NCI-H1694 (cell line): ENCODE measurements around the gene LRP6.
"Not testable (repeated sequence)": the region's sequence is repeated elsewhere in the genome, so short reads cannot be mapped to it uniquely, and the experiment has no call there.

Source experiments
- DNase-seq: peaks from one replicate; lab custom pipeline; 2025; lab: John Stamatoyannopoulos, UW

LRP6 gene

DNA sequence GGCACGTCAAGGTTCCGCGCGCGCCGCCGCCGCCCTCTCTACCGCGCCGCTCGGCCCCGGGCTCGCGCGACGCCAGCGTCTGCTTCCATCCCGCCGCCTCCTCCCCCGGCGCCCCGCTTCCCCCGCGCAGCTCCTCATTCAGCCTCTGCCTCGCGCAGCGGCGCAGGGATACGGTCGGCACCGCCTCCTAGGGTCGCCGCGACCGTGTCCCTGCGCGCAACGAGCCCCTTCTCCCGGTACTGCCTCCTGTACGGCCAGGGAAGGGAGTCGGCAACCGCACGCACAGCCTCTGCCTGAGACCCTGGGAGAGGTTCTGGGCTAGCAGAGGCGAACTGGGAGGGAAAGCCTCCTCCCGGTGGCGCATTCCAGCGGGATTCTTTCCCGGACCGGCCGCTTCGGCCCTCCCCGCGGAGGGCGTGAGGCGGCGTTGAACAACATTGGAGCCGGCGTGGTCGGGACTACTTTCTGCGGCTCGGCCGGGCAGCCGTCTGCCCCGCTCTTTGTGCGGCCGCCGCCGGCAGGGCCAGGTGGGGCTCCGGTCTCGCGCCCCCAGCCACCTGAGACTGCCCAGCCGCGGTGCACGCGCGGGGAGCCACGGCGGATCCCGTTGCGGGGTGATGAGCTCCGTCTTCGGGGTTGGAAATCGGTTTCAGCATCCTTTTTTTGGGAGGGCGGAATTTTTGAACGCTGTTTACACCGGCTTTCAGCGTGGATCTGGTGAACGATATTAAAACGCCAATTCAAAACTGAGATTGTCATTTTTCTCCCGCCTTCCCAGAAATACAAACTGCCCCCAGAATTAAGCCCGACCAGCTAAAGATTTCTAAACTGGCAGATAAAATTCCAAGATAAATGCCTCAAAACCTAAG, at the start of gene LRP6:
Gene LRP6 (minus strand): TSS at position 172 of the 869 bp plus-strand sequence. CDS start 309 bp downstream, outside the sequence.
- DNase-seq, result peak; percentile 76

DNA sequence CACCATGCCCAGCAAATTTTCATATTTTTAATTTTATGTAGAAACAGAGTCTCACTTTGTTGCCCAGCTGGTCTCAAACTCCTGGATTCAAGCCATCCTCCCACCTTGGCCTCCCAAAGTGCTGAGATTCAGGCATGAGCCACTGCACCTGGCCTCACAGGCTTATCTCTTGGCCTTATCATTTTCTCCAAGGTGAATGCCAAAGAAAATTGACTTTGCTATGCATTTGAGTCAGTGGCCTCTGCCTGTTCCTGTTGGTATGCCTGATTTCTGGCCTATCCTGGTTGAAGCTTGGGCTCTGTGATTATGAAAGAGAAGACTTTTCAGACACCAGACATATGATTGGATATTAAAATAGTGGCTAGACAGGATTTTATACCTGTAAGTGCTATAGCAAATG, 49.0 kb upstream of the LRP6 start:
- no peak for DNase-seq

DNA sequence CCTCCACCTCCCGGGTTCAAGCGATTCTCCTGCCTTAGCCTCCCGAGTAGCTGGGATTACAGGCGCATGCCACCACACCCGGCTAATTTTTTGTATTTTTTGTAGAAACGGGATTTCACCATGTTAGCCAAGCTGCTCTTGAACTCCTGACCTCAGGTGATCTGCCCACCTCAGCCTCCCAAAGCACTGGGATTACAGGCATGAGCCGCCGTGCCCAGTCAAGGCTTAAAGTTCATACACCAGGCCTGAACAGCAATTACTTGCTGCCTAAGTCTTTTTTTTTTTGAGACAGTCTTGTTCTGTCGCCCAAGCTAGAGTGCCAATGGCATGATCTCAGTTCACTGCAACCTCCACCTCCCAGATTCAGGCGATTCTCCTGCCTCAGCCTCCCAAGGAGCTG, 43.9 kb upstream of the LRP6 start:
- DNase-seq, result not testable (repeated sequence)

- no peak for DNase-seq
These were observed 38.9 kb upstream of the LRP6 start for GRCh38 chr12:12305568-12306300.

DNA sequence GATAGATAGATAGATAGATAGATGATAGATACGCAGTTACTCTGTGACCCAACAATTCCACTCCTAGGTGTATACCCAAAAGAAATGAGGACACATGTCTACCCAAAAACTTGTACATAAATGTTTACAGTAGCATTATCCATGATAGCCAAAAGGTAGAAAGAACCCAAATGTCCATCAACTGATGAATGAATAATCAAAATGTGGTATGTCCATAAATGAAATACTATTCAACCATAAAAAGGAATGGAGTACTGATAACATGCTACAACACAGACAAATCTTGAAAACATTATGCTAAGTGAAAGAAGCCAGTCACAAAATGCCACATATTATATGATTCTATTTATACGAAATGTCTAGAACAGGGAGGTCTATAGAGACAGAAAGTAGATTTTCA, 36.1 kb upstream of the LRP6 start:
- no peak for DNase-seq

GRCh38 chr12:12301122-12301521, 34.3 kb upstream of the LRP6 start:
- no peak for DNase-seq

DNA sequence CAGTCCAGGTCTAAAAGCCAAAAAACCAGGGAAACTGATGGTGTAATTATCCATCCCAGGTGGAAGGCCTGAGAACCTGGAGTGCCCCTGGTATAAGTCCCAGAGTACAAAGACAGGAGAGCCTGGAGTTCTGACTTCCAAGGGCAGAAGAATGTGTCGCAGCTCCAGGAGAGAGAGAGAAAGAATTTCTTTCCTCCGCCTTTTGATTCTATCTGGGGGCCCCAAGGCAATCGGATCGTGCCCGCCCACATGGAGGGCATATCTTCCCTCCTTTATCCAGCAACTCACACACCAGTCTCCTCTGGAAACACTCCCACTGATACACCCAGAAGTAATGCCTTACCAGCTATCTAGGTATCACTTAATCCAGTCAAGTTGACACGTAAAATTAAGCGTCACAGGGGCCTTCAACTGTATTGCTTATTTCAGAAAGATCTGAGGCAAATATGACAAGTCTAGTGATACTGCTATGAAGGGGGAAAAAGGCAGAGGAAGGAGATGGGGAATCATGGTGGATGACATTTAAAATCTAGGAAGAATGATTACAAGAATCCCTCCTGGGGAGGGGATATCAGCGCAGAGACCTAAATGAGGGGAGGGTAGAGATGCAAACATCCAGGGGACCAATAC, 30.5 kb upstream of the LRP6 start:
- DNase-seq, result no peak

DNA sequence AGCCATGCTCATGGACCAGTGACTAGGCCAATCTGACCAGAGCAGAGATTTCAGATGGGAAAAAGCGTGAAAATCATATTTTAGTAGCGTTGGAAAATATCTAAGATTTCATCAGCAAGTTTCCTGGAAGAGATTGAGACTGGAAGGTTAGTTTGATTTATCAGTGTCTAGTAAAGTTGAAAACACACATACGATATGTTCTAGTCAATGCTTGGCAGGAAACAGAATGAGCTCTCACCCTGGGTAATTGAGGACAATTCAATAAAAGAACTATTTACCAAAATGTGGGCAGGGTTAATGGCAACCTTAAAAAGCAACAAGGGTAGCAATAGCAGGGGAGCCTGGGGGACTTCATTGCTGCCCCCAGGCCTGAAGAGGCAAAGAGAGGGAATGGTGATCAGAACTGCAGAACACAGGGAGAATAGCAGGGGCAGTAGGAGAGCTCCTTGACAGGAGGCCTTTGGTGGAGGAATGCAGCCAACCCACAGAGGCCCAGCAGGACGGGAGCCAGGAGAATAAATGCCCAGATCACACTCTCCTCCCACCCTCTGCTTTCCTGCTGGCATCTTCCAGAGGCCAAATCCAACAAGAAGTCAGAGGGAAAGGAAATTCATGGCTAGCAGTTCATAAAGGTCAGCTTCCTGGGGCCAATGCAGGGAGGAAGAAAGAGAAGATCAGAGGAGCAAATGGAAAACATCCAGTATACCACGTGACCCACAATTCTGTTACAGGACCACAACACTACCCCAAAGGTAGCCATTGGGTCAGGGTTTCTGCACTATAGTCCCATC, 27.6 kb upstream of the LRP6 start:
- no peak for DNase-seq

GRCh38 chr12:12290206-12290605, 23.4 kb upstream of the LRP6 start:
- DNase-seq, result no peak

GRCh38 chr12:12286441-12286840, 19.6 kb upstream of the LRP6 start:
- DNase-seq, result no peak

GRCh38 chr12:12282761-12283425, 16.0 kb upstream of the LRP6 start:
- DNase-seq, result no peak

DNA sequence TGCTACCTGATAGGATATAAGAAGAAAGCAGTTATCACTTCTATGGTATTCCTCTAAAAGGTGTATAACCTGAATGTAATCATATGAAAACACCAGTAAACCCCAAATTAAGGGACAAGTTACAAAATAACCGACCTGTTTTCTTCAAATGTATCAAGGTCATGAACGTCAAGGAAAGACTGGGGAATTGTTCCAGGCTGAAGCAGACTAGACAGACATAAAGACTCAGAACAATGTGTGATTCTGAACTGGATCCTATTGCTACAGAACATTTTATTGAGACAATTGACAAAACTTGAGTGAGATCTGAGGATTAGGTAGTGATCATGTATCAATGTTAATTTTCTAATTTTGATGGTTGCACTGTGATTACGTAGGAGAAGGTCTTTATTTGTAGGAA, 15.4 kb upstream of the LRP6 start:
- no peak for DNase-seq

- no peak for DNase-seq
These were observed 14.3 kb upstream of the LRP6 start for GRCh38 chr12:12281134-12281533.

- DNase-seq, result no peak
These were observed 12.1 kb upstream of the LRP6 start for GRCh38 chr12:12278899-12279298.

GRCh38 chr12:12275874-12276273, 9.0 kb upstream of the LRP6 start:
- DNase-seq, result no peak

DNA sequence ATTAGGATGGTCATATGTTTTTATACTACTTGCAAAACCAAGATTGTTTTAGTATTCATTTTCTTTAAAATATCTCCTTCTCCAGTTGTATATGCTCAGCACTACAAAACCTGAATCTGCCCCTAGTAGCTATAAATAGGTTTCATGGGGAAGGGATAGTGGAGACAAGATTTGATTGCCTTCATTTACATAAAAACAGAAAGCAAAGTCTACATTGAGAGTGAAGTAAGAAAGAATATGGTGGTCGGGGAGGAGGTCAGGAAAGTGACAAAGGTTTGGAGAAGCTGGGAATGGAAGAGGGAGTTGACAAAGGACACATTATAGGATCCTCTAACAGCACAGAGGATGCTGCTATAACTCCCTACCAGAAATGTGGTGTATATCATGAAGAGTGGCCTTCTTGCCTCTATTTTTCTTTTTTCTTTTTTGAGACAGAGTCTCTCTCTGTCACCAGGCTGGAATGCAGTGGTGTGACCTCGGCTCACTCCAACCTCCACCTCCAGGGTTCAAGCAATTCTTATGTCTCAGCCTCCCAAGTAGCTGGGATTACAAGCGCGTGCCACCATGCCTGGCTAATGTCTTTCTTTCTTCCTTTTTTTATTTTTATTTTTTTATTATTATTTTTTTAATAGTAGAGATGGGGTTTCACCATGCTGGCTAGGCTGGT, 6.6 kb upstream of the LRP6 start:
- DNase-seq, result no peak

DNA sequence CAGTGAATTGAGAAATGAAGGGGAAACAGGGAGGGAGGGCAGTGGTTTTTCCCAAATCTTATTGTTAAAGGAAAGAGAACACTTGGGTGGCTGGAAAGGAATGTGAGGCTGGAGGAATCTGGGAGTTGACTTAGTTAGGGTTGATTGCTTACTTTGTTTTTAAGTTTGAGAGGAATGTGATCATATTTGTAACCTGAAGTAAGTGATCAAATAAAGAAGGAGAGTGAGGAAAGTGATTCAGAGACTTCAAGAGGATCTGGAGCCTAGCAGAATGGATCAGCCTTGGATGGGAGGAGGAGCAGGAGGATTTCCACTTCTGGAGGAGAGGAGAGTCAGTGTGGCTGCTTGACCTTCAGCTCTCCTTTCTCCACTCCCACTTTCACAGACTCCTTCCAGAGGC, 6.0 kb upstream of the LRP6 start:
- no peak for DNase-seq

- DNase-seq, result no peak
These were observed 3.4 kb upstream of the LRP6 start for GRCh38 chr12:12270226-12270625.

- DNase-seq, result peak; percentile 13
These were observed 927 bp upstream of the LRP6 start for GRCh38 chr12:12267742-12268200.

- DNase-seq, result no peak
These were observed 413 bp downstream of the LRP6 start for GRCh38 chr12:12266389-12266872.
